Dendritic cell treated with granulocyte-macrophage colony-stimulating factor and Interleukin-4, amounts not matched to agents 40 ng/mL and 50 ng/mL, for 4 days (primary cell): ENCODE results near the gene DPH2.

Experiments used
- H3K27ac Mint-ChIP-seq: one replicate; pipeline ENCODE4 v1.8.0; 2022; ENCODE audit warnings: mild to moderate bottlenecking, mixed read lengths
- H3K27me3 Mint-ChIP-seq: one replicate; pipeline ENCODE4 v1.8.0; 2022; ENCODE audit warnings: mild to moderate bottlenecking, mixed read lengths
- H3K36me3 Mint-ChIP-seq: one replicate; pipeline ENCODE4 v1.8.0; 2022; ENCODE audit warnings: low read depth, mixed read lengths
- H3K4me1 Mint-ChIP-seq: one replicate; pipeline ENCODE4 v1.8.0; 2022; ENCODE audit warnings: low read depth, mixed read lengths
- H3K4me3 Mint-ChIP-seq: one replicate; pipeline ENCODE4 v1.8.0; 2022; ENCODE audit warnings: mild to moderate bottlenecking, moderate library complexity, mixed read lengths
- H3K9me3 Mint-ChIP-seq: one replicate; pipeline ENCODE4 v1.8.0; 2022; ENCODE audit warnings: mixed read lengths
- intact Hi-C: fragments of 100-400 bp; cut with micrococcal nuclease; formaldehyde crosslinking; loops from one replicate; pipeline ENCODE4 v1.15.0; 2022

DPH2 gene

DNA sequence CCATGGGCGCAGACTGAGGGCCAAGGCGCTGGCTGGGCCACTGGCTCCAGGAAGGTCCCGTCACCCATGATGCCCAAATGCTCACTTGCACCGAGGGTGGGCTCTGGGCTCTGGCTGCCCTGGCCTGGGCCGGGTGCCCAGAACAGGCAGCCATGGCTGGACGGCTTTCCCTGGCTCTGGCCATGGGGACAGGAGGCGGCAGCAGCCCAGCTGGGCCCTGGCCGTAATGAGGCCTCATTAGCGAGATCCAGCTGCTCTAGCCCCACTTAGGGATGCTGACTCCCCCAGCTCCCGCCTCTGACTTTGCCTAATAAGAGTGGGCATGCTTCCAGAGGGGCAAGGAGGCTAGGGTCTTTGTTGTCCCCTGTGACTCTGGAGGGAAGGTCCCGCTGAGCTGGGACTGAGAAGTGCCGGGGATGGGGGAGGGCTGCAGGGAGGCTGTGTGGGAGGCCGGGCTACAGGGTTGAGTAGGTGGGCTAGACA, 49.7 kb downstream of the DPH2 start:
- no peaks in the 10 kb centered on the region for H3K9me3 Mint-ChIP-seq

DNA sequence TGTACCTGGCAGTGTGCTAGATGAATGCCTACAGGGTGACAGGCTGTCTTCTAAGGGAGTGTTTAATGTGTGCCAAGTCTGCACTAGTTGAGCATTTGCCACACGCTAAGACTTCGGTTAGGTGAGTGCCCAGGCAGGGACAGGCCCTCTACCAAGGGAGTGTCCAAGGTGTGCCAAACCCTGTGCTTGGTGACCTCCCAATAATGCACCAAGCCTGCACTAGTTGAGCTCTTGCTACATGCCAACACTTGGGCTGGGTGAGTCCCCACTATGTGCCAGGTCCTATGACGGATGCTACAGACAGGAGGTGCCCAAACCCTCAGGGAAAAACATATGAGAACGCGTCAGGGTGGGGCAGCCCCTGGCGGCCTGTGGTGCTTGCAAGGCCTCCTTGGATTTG, 50.7 kb downstream of the DPH2 start:
- Mint-ChIP-seq H3K27ac (no peak overlapping the region), H3K9me3 (no peaks in the 10 kb centered on the region), H3K27me3 (no peaks in the 10 kb centered on the region), H3K4me1 (no peaks in the 10 kb centered on the region), H3K4me3 (no peak overlapping the region), H3K36me3 (no peaks in the 10 kb centered on the region)
- intact Hi-C loops: no loop called here

More for the DNA sequence above, 49.7 kb downstream of the DPH2 start:
- H3K4me1 Mint-ChIP-seq: no peaks in the 10 kb centered on the region
- H3K27me3 Mint-ChIP-seq: no peaks in the 10 kb centered on the region
- no peak overlapping the region for H3K4me3 Mint-ChIP-seq
- H3K36me3 Mint-ChIP-seq: no peaks in the 10 kb centered on the region
- intact Hi-C loops: no loop called here
- H3K27ac Mint-ChIP-seq: no peak overlapping the region

DNA sequence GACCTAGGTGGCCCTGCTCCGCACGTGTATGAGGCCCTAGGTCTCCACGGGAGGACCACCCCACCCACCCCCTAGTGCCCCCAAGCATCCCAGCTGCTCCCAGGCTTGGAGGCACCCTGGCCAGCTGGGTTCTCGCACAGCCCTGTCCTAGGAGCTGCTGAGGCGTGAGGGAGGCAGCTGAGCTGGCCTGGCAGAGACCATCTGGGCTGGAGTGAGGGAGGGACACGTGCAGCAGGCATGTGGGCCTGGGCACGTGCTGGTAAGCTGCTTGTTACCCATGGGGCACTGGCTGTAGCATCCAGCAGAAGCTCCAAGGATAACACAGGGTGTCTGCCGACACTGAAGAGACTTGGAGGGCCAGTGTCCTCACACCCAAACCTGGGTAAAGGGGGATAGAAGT, 51.3 kb downstream of the DPH2 start:
- H3K36me3 Mint-ChIP-seq: no peaks in the 10 kb centered on the region
- H3K4me1 Mint-ChIP-seq: no peaks in the 10 kb centered on the region
- no peak overlapping the region for H3K27ac Mint-ChIP-seq
- H3K4me3 Mint-ChIP-seq: no peak overlapping the region
- no peaks in the 10 kb centered on the region for H3K9me3 Mint-ChIP-seq
- H3K27me3 Mint-ChIP-seq: no peaks in the 10 kb centered on the region
- intact Hi-C loops: no loop called here

DNA sequence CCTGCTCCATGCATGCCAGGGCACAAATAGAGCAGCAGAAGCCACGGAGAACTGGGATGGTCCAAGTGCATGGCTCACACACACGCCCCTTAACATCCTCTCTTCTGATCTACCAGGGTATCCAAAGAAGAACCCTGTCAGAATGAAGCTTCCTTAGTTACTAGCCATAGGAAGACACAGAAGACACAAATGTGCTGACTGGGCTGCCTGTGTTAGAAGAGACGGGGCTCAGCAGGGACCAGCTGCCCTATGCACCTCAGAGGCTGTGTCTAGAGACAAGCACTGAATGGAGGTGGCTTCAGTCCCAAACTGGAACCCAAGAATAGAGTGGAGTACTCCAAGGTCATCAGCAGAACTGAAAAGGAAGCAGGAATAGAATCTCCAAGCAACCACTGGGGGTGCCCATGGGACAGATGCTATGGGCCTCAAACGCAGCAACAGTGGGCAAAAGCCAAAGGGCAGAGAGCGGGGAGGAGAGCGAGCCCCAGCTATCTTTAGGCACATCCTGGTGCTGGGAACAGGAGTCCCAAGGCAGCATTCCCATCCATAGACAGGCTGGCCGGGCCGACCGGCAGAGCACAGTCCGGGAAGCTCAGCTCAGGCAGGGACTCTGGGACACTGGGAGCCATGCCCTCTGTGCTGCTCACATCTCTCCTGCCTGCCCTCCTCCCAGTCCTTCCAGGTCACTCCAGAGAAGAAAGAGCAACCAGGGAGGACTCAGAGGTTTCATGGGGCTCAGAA, 51.9 kb downstream of the DPH2 start:
- H3K27me3 Mint-ChIP-seq: no peaks in the 10 kb centered on the region
- no peak overlapping the region for H3K4me3 Mint-ChIP-seq
- no peak overlapping the region for H3K27ac Mint-ChIP-seq
- H3K36me3 Mint-ChIP-seq: no peaks in the 10 kb centered on the region
- intact Hi-C loops: no loop called here
- no peaks in the 10 kb centered on the region for H3K4me1 Mint-ChIP-seq
- no peaks in the 10 kb centered on the region for H3K9me3 Mint-ChIP-seq
